ENCODE results near the gene B3GALT6.
"Not testable (repeated sequence)": the region's sequence is repeated elsewhere in the genome, so short reads cannot be mapped to it uniquely, and the experiment has no call there.

B3GALT6 gene

DNA sequence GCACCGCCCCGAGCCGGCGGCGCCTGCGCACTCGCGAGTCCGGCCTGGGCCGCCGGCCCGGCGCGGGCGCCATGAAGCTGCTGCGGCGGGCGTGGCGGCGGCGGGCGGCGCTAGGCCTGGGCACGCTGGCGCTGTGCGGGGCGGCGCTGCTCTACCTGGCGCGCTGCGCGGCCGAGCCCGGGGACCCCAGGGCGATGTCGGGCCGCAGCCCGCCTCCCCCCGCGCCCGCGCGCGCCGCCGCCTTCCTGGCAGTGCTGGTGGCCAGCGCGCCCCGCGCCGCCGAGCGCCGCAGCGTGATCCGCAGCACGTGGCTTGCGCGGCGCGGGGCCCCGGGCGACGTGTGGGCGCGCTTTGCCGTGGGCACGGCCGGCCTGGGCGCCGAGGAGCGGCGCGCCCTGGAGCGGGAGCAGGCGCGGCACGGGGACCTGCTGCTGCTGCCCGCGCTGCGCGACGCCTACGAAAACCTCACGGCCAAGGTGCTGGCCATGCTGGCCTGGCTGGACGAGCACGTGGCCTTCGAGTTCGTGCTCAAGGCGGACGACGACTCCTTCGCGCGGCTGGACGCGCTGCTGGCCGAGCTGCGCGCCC is at the start of gene B3GALT6:
Gene B3GALT6 (plus strand): TSS at position 30 of the 588 bp plus-strand sequence. CDS start 42 bp downstream, at position 72.
- DNase-seq (ENCODE audit: low read depth in 2 of 2) = no peak

DNA sequence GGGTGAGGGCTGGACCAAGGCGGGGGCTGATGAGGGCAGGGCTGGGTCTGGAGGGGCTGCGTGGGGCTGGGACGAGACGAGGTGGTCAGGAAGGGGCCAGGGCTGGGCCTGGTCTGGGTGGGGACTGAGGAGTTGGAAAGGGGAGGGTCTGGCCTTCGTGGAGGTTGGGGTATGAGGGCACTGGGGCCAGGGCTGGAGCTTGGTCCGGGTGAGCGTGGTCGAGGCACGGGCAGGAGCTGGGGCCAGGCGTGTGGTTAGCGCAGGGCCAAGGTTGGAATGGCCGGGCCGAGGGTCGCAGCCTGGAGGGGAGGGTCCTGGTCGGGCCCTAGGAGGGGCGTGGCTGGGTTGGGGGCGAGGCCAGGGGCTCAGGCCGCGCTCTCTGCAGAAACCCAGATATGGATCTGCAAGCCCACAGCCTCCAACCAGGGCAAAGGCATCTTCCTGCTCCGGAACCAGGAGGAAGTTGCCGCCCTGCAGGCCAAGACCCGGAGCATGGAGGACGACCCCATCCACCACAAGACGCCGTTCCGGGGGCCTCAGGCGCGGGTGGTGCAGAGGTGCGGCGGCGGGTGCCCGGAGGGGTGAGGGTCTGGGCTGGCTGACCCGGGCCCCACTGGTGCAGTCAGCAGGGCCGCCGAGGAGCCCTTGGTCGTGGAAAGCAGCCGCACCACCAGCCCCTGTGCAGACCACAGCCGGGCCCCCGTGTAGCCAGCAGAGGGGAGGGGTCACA is 49.4 kb upstream of the B3GALT6 start:
- no peak for DNase-seq (ENCODE audit: low read depth in 2 of 2)

GRCh38 chr1:1183221-1183747 is 48.8 kb upstream of the B3GALT6 start:
- DNase-seq (ENCODE audit: low read depth in 2 of 2) = no peak

GRCh38 chr1:1183833-1184775 is 47.9 kb upstream of the B3GALT6 start:
- no peak for DNase-seq (ENCODE audit: low read depth in 2 of 2)

DNA sequence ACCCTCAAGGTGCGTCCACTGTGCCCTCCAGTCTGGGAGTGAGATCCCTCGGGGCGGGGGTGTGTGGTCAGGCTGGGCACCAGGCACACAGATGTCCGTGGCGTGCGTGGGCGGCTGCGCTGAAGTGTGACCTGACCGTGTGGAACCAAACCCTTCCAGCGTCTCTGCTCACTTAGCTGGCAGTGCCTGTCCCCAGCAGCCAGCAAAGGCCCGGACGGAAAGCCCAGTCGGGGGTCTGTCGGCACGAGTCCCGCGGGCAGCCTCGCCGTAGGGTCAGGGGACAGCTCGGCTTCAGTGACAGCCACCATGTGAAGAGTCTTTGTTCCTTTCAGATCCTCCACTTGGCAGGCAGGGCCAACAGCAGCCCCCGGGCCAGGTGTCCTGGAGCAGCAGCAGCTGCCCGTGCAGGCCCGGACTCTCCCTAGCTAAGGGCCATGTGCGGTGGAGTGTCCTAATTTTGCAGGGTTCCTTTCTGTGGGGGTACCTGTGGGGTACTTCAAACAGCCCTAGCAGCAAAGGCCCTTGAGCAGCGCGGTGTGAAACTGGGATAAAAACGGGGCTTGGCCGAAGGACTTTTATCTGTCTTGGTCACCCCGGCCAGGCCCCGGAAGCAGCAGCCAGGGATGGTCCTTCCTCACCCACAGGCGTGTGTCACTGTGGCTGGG is 46.8 kb upstream of the B3GALT6 start:
- no peak for DNase-seq (ENCODE audit: low read depth in 2 of 2)

DNA sequence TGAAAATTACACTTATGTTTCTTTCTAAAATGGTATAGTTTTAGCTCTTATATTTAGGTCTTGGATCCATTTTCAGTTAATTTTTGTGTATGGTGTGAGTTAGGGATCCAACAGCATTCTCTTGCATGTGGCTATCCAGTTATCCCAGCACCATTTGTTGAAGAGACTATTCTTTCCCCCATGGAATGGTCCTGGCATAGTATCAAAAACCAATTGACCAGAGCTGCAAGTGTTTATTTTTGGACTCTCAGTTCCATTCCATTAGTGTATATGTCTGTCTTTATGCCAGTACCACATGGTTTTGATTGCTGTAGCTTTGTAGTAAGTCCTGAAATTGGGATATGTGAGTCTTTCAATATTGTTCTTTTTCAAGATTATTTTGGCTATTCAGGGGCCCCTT is 44.1 kb upstream of the B3GALT6 start:
- no peak for DNase-seq (ENCODE audit: low read depth in 2 of 2)

DNA sequence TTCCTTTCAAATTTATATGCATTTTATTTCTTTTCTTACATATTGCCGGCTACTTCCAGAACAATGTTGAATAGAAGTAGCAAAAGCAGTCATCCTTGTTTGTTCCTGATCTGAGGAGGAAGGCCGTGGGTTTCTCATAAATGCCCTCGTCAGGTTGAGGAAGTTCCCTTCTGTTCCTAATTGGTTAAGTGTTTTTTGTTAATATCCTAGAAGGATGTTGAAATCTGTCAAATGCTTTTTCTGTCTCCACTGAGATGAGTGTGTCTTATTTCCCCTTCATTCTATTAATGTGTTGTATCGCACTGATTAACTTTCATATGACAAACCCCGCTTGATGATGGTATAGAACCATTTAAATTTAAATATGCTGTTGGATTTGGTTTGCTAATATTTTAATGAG is 42.9 kb upstream of the B3GALT6 start:
- DNase-seq (ENCODE audit: low read depth in 2 of 2) = no peak

- no peak for DNase-seq (ENCODE audit: low read depth in 2 of 2)
Observed at GRCh38 chr1:1191734-1192133, 40.3 kb upstream of the B3GALT6 start.

GRCh38 chr1:1194723-1195122 is 37.3 kb upstream of the B3GALT6 start:
- DNase-seq (ENCODE audit: low read depth in 2 of 2) = no peak

DNA sequence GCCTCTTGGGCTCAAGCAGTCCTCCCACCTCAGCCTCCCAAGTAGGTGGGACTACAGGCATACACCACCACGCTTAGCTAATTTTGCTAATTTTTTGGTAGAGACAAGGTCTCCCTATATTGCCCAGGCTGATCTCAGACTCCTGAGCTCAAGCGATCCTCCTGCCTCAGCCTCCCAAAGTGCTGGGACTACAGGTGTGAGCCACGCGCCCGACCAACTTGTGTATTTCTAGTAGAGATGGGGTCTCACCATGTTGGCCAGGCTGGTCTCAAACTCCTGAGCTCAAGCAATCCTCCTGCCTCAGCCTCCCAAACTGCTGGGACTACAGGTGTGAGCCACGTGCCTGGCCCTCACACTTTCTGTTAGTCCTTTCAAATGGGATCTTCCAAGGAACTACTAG is 36.3 kb upstream of the B3GALT6 start:
- not testable (repeated sequence) for DNase-seq (ENCODE audit: low read depth in 2 of 2)

DNA sequence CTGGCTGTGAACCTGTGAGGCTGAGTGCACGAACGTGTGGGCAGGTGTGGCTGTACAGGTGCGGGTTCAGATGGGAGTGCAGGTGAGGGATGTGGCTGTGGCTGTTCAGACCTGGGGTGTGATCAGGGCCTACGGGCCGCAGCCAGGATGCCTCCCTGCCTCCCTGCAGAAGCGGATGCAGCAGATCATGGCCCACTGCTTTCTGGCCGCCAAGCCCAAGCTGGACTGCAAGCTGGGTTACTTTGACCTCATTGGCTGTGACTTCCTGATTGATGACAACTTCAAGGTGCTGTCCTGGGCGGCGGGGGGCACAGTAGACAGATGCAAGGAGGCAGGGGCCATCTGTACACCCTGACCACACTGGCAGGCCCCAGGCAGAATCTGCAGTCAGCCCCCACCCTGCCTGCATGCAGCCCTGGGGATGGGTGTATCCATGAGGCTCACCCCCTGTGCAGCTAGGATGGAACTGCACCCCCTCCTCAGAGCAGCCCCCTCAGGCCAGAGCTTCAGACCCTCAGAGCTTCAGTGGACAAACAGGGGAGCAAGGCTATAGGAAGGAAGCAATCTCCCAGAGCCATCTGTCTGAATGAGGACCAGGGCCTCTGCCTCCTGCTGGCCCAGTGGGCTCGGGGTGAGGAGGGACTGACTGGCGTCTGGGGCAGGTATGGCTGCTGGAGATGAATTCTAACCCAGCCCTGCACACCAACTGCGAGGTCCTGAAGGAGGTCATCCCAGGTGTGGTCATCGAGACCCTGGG is 35.4 kb upstream of the B3GALT6 start:
- no peak for DNase-seq (ENCODE audit: low read depth in 2 of 2)

GRCh38 chr1:1197188-1197500 is 34.9 kb upstream of the B3GALT6 start:
- no peak for DNase-seq (ENCODE audit: low read depth in 2 of 2)

GRCh38 chr1:1197551-1198422 is 34.2 kb upstream of the B3GALT6 start:
- DNase-seq (ENCODE audit: low read depth in 2 of 2) = no peak

DNA sequence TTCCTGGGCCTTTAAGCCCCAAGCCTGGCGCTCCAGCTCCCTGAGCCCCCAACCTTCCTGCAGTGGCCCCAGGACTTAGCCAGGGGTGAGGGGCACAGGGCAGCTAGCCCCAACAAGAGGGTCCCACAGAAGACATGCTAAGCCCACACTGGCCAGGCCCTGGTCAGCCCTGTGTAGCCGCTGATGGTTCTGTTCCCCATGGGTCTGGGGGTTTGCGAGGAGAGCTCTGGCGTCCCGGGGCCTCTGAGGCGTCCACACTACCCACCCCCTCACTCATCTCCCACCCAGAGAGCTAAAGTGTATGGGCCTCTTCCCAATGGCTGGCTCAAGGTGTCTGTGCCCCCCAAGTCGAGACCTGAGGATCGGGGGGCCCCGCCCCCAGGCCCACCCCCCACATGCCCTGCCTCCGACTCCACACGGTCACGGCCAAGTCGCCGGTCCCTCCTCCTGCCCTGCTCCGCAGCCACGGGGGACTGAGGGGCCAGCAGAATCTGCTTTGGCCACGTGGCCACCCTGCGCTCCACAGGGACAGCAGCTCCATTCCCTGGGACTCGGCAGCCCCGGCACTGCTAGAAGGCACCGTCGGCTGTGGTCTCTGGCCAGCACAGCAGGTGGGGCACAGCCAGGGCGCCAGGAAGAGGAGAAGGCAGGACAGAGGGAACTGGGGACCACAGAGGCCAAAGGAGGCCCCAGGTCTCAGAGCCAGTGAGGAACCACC is 33.5 kb upstream of the B3GALT6 start:
- no peak for DNase-seq (ENCODE audit: low read depth in 2 of 2)

GRCh38 chr1:1199141-1199960 is 32.7 kb upstream of the B3GALT6 start:
- DNase-seq (ENCODE audit: low read depth in 2 of 2) = no peak

GRCh38 chr1:1199961-1200875 is 31.8 kb upstream of the B3GALT6 start:
- no peak for DNase-seq (ENCODE audit: low read depth in 2 of 2)
